ENCODE results near the gene PDZK1.
"Not testable (repeated sequence)": the region's sequence is repeated elsewhere in the genome, so short reads cannot be mapped to it uniquely, and the experiment has no call there.

Gene PDZK1

DNA sequence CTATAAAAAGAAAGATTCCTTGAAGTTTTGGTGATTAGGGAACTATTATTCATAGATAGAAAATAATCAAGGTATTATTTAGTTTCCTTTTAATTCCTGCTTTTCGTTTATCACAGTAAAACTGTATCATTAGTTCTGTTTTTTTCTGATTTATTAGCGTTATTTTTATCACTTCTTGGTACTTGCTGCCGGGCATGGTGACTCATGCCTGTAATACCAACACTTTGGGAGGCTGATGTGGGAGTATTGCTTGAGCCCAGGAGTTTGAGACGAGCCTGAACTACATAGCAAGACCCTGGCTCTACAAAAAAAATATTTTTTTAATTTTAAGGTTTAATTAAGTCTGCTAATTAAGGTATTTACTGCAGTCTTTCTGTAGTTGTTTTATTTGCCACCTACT, 42.2 kb downstream of the PDZK1 start:
- not testable (repeated sequence) for H3K4me3 ChIP-seq (ENCODE audit: low read length); DNase-seq (ENCODE audit: low read depth)

GRCh38 chr1:145662502-145662901, 44.7 kb downstream of the PDZK1 start:
- not testable (repeated sequence) for DNase-seq (ENCODE audit: low read depth); H3K4me3 ChIP-seq (ENCODE audit: low read length)

DNA sequence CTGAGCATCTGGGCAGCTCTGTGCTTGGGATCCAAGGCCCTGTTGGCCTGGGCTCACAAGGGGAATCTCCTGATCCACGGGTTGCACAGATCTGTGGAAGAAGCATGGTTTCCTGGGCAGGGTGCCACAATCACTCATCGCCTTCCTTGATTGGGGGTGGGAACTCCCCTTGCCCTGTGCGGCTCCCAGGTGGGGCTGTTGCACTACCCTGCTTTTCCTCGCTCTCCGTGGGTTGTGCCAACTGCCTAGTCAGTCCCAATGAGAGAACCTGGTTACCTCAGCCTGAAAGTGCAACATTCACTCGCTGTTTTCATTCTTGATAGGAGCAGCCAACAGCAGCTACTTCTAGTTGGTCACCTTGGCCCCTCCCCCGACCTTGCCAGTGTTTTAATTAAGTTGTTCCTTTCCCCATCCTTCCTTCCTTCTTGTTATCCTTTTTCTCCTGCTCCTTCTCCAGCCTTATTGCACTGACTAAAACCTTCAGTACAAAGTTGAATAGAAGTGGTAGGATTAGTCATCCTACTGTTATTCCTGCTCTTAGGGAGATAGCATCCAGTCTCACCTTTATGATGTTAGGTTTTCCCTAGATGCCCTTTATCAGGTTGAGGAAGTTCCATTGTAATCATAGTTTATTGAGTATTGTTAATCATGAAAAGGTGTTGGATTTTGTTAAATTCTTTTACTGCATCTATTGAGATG, 50.8 kb downstream of the PDZK1 start:
- not testable (repeated sequence) for H3K4me3 ChIP-seq (ENCODE audit: low read length); DNase-seq (ENCODE audit: low read depth)

- not testable (repeated sequence) for H3K4me3 ChIP-seq (ENCODE audit: low read length); DNase-seq (ENCODE audit: low read depth)
Measured at GRCh38 chr1:145643990-145644389, 63.2 kb downstream of the PDZK1 start.

DNA sequence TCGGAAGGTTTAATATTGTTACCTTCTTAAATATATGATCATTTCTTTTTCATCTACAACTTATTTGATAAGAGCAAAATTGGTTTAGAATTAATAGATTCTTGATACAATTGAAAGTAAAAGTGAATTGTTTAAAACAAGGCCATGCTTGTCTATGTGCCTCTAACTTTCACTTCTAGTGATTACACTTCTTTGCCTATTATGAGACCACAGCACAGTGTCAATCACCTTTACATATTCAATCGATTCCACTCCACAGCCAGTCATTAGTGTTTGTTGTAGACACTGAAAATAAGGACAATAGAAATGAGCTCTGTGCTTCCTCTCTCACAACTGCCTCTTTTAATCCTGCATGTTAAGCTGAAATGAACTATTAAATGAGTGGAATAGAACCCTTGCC, 65.3 kb downstream of the PDZK1 start:
- H3K4me3 ChIP-seq (ENCODE audit: low read length); DNase-seq (ENCODE audit: low read depth): not testable (repeated sequence)

DNA sequence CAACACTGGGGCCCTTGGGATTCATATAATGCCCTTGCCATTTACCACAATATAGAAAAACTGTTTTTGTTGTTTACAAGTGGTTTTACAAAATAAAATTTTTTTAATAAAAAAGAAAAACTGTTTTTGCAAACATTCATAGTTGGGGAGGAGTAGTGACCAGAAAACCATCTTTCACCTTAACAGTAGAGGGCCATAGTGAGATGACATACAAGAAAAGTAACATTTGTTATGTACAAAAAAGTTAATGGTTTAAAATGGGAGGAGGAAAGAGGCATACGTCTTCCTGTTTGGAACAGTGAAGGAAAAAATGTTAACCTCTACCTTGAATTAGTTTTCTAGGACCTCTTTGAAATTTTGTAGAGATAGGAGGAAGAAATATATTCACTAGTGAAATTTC, 70.9 kb downstream of the PDZK1 start:
- not testable (repeated sequence) for DNase-seq (ENCODE audit: low read depth); H3K4me3 ChIP-seq (ENCODE audit: low read length)

GRCh38 chr1:145622177-145622576, 85.0 kb downstream of the PDZK1 start:
- H3K4me3 ChIP-seq (ENCODE audit: low read length); DNase-seq (ENCODE audit: low read depth): not testable (repeated sequence)

Data from retinal pigment epithelial cell (primary cell).